Measurements from ENCODE around the gene MXD4.

MXD4 gene

GRCh38 chr4:2274320-2275043 is 12.6 kb upstream of the MXD4 start:
- in situ Hi-C loops (cut with MboI; ENCODE audit: low pct_unique_long_range_greater_than_20kb, low sequenced_read_pairs, unreplicated experiment), result no loop called here
- DNase-seq (ENCODE audit: low spot score), result no peak
- TF ChIP-seq, protein P1, sequence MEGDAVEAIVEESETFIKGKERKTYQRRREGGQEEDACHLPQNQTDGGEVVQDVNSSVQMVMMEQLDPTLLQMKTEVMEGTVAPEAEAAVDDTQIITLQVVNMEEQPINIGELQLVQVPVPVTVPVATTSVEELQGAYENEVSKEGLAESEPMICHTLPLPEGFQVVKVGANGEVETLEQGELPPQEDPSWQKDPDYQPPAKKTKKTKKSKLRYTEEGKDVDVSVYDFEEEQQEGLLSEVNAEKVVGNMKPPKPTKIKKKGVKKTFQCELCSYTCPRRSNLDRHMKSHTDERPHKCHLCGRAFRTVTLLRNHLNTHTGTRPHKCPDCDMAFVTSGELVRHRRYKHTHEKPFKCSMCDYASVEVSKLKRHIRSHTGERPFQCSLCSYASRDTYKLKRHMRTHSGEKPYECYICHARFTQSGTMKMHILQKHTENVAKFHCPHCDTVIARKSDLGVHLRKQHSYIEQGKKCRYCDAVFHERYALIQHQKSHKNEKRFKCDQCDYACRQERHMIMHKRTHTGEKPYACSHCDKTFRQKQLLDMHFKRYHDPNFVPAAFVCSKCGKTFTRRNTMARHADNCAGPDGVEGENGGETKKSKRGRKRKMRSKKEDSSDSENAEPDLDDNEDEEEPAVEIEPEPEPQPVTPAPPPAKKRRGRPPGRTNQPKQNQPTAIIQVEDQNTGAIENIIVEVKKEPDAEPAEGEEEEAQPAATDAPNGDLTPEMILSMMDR (IDR thresholded peaks at IDR 0.05; ENCODE audit: extremely low read depth, insufficient read depth, missing control alignments), result no peak

GRCh38 chr4:2273657-2274319 is 11.9 kb upstream of the MXD4 start:
- in situ Hi-C loops (cut with MboI; ENCODE audit: low pct_unique_long_range_greater_than_20kb, low sequenced_read_pairs, unreplicated experiment), result no loop called here
- DNase-seq (ENCODE audit: low spot score), result no peak
- TF ChIP-seq, protein P1 (IDR thresholded peaks at IDR 0.05; ENCODE audit: extremely low read depth, insufficient read depth, missing control alignments), result no peak

DNA sequence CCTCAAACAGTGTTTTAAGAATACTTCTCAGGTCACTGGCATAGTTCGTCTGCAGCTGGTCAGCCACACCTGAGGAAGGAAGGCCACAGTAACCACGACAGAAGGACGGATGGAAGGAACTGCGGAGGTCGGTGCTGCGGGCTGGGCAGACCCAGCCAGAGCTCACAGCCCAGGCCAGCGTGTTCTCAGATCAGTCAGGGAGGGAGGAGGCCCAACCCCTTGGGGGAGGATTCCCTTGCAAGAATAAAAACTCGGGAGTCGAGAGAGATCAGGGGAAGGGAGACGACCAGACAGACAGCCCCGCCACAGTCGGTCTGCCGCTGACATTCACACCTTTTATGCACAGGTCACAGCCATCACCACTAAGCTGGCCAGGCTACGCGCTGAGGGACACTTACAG is 11.3 kb upstream of the MXD4 start:
- in situ Hi-C loops (cut with MboI; ENCODE audit: low pct_unique_long_range_greater_than_20kb, low sequenced_read_pairs, unreplicated experiment), result no loop called here
- TF ChIP-seq, protein P1 (IDR thresholded peaks at IDR 0.05; ENCODE audit: extremely low read depth, insufficient read depth, missing control alignments), result no peak

GRCh38 chr4:2272828-2273120 is 10.9 kb upstream of the MXD4 start:
- TF ChIP-seq, protein P1 (IDR thresholded peaks at IDR 0.05; ENCODE audit: extremely low read depth, insufficient read depth, missing control alignments), result no peak
- DNase-seq (ENCODE audit: low spot score), result no peak
- in situ Hi-C loops (cut with MboI; ENCODE audit: low pct_unique_long_range_greater_than_20kb, low sequenced_read_pairs, unreplicated experiment), result no loop called here

More for the DNA sequence above, 11.3 kb upstream of the MXD4 start:
- DNase-seq (ENCODE audit: low spot score), result no peak

DNA sequence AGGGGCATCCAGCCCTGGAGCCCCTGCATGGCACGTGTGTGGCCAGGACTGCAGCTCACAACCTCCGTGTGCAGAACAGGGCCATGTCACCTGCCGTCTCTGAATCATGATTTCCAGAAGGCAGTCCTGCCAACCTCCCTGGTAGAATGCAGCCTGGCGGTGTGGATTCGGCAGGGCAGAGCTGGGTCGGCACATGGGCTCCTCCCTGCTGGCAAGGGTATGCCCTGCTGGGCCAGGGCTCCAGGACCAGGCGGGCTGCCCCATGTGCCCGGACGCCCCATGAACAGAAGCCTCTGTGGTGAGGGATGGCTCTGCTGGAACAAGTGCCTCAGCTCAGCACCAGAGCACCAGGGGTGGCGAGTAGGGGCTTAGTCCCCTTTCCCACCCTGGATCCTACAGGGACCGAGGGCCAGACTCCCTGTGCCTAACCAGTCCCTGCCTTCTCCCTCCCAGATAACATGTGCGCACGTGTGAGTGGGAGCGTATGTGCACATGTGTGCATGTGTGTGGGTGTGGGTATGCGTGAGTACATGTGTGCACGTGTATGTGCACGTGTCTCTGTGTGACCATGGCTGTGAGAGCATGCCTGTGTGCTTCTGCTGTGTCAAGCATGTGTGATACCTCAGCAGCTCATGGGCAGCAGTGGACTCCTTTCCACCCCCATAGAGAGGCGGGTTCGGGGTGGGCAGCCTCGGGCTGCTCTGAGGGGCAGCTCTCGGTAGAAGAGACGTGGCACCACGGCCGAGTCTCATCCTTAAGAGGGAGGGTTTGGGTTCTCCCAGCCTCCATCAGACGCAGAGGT is 10.3 kb upstream of the MXD4 start:
- no peak for DNase-seq (ENCODE audit: low spot score)
- TF ChIP-seq, protein P1 (IDR thresholded peaks at IDR 0.05; ENCODE audit: extremely low read depth, insufficient read depth, missing control alignments), result no peak
- in situ Hi-C loops (cut with MboI; ENCODE audit: low pct_unique_long_range_greater_than_20kb, low sequenced_read_pairs, unreplicated experiment), result no loop called here

GRCh38 chr4:2271279-2272025 is 9.5 kb upstream of the MXD4 start:
- TF ChIP-seq, protein P1 (IDR thresholded peaks at IDR 0.05; ENCODE audit: extremely low read depth, insufficient read depth, missing control alignments), result no peak
- DNase-seq (ENCODE audit: low spot score), result no peak
- in situ Hi-C loops (cut with MboI; ENCODE audit: low pct_unique_long_range_greater_than_20kb, low sequenced_read_pairs, unreplicated experiment), result no loop called here

Data from GM13977 (cell line).